Prostate gland (tissue), 2 donors: ENCODE measurements around the gene ACSS3.

Experiments used
- CTCF ChIP-seq, 4 experiments: fragments of 200-600 bp in 2 of 4; fragments of 450-650 bp in 2 of 4; sonication (generic) in 2 of 4; IDR thresholded peaks; 1 replicate in 3 of 4; 2 replicates in 1 of 4; pipeline ENCODE4 v1.5.1; 2016 to 2019; ENCODE audit warnings: antibody characterized with exemption in 4 of 4, mild to moderate bottlenecking in 2 of 4, moderate library complexity in 2 of 4
- POLR2A ChIP-seq: fragments of 450-650 bp; IDR thresholded peaks from one replicate; pipeline ENCODE4 v1.6.1; 2016; ENCODE audit warnings: antibody characterized with exemption, mild to moderate bottlenecking

- TF ChIP-seq CTCF (IDR thresholded peaks at IDR 0.05) = no peak
- no peak for TF ChIP-seq POLR2A
Observed at GRCh38 chr12:81086342-81086741, 8.5 kb downstream of the ACSS3 start.
